Hepatocyte (in vitro differentiated cells): ENCODE results near the gene TWF2.

Experiments used
- EZH2 ChIP-seq: fragments of 200-600 bp; sonication (generic); IDR thresholded peaks from 2 replicates; pipeline ENCODE4 v1.6.1; 2016; ENCODE audit warnings: antibody characterized with exemption, mild to moderate bottlenecking, borderline replicate concordance
- EZH2phosphoT487 ChIP-seq: fragments of 200-600 bp; sonication (generic); IDR thresholded peaks from one replicate; pipeline ENCODE4 v1.6.1; 2018; ENCODE audit warnings: antibody characterized with exemption, mild to moderate bottlenecking, low read depth, moderate library complexity; ENCODE audit not compliant: unreplicated experiment, severe bottlenecking
- TF ChIP-seq, protein P1 (sequence below): fragments of 200-600 bp; sonication (generic); IDR thresholded peaks from 2 replicates; pipeline ENCODE4 v1.5.1; 2016; ENCODE audit warnings: antibody characterized with exemption, mild to moderate bottlenecking; ENCODE audit not compliant: poor library complexity

DNA sequence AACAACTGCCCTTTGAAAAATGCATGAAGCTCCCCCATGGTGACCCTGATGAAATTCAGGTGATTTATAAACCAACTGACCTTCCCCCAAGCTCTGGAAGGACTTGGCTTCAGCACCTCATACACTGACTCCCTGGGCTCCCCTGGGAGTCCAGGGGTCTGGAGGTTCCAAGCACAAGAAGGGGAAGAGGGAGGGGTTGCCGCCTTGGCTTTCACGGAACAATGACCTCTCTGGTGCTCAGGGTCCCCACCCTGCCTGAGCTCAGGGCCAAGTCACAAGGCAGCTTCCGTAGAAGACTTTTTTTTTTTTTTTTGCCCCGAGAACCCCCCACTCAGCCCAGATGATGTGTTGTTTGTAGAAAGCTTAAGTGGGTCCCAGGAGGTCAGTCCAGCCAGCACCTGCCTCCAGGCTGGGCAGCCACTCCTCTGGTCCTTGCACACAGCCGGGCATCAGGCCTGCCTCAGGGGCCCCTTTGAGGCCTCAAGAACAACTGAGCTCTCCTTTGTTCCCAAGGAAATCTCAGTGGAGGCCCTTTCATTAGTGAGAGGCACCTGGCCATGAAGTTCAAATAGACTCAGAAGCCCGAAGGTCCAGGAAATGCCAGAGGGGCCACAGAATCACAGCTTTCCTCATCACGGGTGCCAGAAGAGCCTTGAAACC lies 55.0 kb downstream of the TWF2 start:
- TF ChIP-seq EZH2 (no peak), EZH2phosphoT487 (no peak)
- TF ChIP-seq, protein P1, sequence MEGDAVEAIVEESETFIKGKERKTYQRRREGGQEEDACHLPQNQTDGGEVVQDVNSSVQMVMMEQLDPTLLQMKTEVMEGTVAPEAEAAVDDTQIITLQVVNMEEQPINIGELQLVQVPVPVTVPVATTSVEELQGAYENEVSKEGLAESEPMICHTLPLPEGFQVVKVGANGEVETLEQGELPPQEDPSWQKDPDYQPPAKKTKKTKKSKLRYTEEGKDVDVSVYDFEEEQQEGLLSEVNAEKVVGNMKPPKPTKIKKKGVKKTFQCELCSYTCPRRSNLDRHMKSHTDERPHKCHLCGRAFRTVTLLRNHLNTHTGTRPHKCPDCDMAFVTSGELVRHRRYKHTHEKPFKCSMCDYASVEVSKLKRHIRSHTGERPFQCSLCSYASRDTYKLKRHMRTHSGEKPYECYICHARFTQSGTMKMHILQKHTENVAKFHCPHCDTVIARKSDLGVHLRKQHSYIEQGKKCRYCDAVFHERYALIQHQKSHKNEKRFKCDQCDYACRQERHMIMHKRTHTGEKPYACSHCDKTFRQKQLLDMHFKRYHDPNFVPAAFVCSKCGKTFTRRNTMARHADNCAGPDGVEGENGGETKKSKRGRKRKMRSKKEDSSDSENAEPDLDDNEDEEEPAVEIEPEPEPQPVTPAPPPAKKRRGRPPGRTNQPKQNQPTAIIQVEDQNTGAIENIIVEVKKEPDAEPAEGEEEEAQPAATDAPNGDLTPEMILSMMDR = no peak
